HCT116 (cell line): ENCODE results near the gene PPAT.

Experiments used
- EZH2 ChIP-seq: fragments of 200-600 bp; sonication (generic); IDR thresholded peaks from 2 replicates; pipeline ENCODE4 v1.6.1; 2017; ENCODE audit warnings: antibody characterized with exemption, mixed run types
- POLR2AphosphoS5 ChIP-seq: IDR thresholded peaks from 2 replicates; pipeline ENCODE4 v1.6.1; 2011; ENCODE audit warnings: mild to moderate bottlenecking, low read depth, low read length, moderate library complexity
- SP1 ChIP-seq: IDR thresholded peaks from 2 replicates; pipeline ENCODE4 v1.6.1; 2012; ENCODE audit warnings: low read depth
- YY1 ChIP-seq: IDR thresholded peaks from 2 replicates; pipeline ENCODE4 v1.6.1; 2011; ENCODE audit warnings: low read length, low read depth, moderate library complexity, mild to moderate bottlenecking; ENCODE audit not compliant: insufficient replicate concordance; ENCODE audit errors: extremely low read depth
- TF ChIP-seq, protein P1 (sequence below), 3 experiments: fragments of 200-600 bp in 1 of 3; sonication (generic) in 1 of 3; IDR thresholded peaks in 2 of 3; conservative IDR thresholded peaks in 1 of 3; 2 replicates each; pipeline ENCODE4 v1.5.1; 2012 to 2017; ENCODE audit warnings: low read depth in 2 of 3, low read length in 2 of 3, antibody characterized with exemption in 1 of 3, borderline replicate concordance in 1 of 3, control low read depth in 1 of 3, mild to moderate bottlenecking in 1 of 3, mixed read lengths in 1 of 3, mixed run types in 1 of 3, moderate library complexity in 1 of 3; ENCODE audit not compliant: insufficient read depth in 1 of 3
- TF ChIP-seq, protein P2 (sequence below): IDR thresholded peaks from 2 replicates; pipeline ENCODE4 v1.6.1; 2012

DNA sequence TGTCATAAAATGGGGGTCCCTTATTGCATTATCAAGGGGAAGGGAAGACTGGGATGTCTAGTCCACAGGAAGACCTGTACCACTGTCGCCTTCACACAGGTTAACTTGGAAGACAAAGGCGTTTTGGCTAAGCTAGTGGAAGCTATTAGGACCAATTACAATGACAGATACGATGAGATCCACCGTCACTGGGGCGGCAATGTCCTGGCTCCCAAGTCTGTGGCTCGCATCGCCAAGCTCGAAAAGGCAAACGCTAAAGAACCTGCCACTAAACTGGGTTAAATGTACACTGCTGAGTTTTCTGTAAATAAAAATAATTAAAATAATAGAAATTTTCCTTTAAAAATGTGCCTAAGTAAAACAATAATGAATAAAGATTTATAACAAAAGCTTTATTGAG, 78.8 kb downstream of the PPAT start:
- TF ChIP-seq, protein P1, sequence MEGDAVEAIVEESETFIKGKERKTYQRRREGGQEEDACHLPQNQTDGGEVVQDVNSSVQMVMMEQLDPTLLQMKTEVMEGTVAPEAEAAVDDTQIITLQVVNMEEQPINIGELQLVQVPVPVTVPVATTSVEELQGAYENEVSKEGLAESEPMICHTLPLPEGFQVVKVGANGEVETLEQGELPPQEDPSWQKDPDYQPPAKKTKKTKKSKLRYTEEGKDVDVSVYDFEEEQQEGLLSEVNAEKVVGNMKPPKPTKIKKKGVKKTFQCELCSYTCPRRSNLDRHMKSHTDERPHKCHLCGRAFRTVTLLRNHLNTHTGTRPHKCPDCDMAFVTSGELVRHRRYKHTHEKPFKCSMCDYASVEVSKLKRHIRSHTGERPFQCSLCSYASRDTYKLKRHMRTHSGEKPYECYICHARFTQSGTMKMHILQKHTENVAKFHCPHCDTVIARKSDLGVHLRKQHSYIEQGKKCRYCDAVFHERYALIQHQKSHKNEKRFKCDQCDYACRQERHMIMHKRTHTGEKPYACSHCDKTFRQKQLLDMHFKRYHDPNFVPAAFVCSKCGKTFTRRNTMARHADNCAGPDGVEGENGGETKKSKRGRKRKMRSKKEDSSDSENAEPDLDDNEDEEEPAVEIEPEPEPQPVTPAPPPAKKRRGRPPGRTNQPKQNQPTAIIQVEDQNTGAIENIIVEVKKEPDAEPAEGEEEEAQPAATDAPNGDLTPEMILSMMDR (IDR thresholded peaks at IDR 0.05 in 2 of 3, conservative IDR thresholded peaks at IDR 0.05 in 1 of 3; ENCODE audit: borderline replicate concordance in 1 of 3, insufficient read depth in 1 of 3, low read depth in 2 of 3, low read length in 2 of 3), result no peak
- no peak for TF ChIP-seq EZH2
- no peak for TF ChIP-seq SP1
- TF ChIP-seq, protein P2, sequence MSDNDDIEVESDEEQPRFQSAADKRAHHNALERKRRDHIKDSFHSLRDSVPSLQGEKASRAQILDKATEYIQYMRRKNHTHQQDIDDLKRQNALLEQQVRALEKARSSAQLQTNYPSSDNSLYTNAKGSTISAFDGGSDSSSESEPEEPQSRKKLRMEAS, result no peak
- no peak for TF ChIP-seq YY1
- no peak for TF ChIP-seq POLR2AphosphoS5
